Vagina (tissue), 2 donors: ENCODE results near the gene SPO11. TPM values are rescaled to one million over a fixed set of nuclear protein-coding genes. Genes with fewer than 3 reads are reported as not detected.

Experiments used
- DNase-seq, 2 donors: peaks; one replicate each; pipeline ENCODE4 v3.0.0-alpha.2; 2017; ENCODE audit errors: extremely low spot score in 2 of 2
- H3K27ac ChIP-seq: fragments of 200-600 bp; sonication (generic); one replicate; pipeline ENCODE4 v1.5.1; 2019
- H3K27me3 ChIP-seq: fragments of 200-600 bp; sonication (generic); one replicate; pipeline ENCODE4 v1.5.1; 2019
- H3K36me3 ChIP-seq, 2 donors: fragments of 200-600 bp; sonication (generic); one replicate each; pipeline ENCODE4 v1.5.1; 2017 to 2019
- H3K4me1 ChIP-seq: fragments of 200-600 bp; sonication (generic); one replicate; pipeline ENCODE4 v1.5.1; 2019
- H3K4me3 ChIP-seq, 2 donors: fragments of 200-600 bp; sonication (generic); 1 replicate in 1 of 2; 2 replicates in 1 of 2; pipeline ENCODE4 v1.5.1; 2016 to 2019
- H3K9me3 ChIP-seq: fragments of 200-600 bp; sonication (generic); one replicate; pipeline ENCODE4 v1.5.1; 2019
- POLR2A ChIP-seq, 2 donors: fragments of 450-650 bp; IDR thresholded peaks; one replicate each; pipeline ENCODE4 v1.6.1; 2017; ENCODE audit warnings: antibody characterized with exemption in 2 of 2, mild to moderate bottlenecking in 2 of 2, moderate library complexity in 2 of 2
- POLR2AphosphoS5 ChIP-seq, 2 donors: sonication (generic); formaldehyde crosslinking; IDR thresholded peaks; one replicate each; pipeline ENCODE4 v1.9.0; 2017; ENCODE audit warnings: antibody characterized with exemption in 2 of 2, mild to moderate bottlenecking in 2 of 2, low read depth in 1 of 2; ENCODE audit not compliant: insufficient read depth in 1 of 2
- intact Hi-C: fragments of 100-400 bp; cut with DNase I; formaldehyde crosslinking; loops from one replicate; pipeline ENCODE4 v1.15.1; 2023
- total RNA-seq: library from RNA; depleted of rRNA; stranded (reverse); fragments of >200 nt; gene quantifications from one replicate; pipeline ENCODE4 v1.2.3, GENCODE V29; 2016
- TF ChIP-seq, protein P1 (sequence below), 3 experiments: fragments of 450-650 bp in 2 of 3; fragments of 200-600 bp in 1 of 3; sonication (generic) in 1 of 3; IDR thresholded peaks; one replicate each; pipeline ENCODE4 v1.5.1; 2017 to 2019; ENCODE audit warnings: antibody characterized with exemption in 3 of 3, mild to moderate bottlenecking in 2 of 3, moderate library complexity in 2 of 3

SPO11 gene
- total RNA-seq, 1 donor from 2014 or later, result not detected

DNA sequence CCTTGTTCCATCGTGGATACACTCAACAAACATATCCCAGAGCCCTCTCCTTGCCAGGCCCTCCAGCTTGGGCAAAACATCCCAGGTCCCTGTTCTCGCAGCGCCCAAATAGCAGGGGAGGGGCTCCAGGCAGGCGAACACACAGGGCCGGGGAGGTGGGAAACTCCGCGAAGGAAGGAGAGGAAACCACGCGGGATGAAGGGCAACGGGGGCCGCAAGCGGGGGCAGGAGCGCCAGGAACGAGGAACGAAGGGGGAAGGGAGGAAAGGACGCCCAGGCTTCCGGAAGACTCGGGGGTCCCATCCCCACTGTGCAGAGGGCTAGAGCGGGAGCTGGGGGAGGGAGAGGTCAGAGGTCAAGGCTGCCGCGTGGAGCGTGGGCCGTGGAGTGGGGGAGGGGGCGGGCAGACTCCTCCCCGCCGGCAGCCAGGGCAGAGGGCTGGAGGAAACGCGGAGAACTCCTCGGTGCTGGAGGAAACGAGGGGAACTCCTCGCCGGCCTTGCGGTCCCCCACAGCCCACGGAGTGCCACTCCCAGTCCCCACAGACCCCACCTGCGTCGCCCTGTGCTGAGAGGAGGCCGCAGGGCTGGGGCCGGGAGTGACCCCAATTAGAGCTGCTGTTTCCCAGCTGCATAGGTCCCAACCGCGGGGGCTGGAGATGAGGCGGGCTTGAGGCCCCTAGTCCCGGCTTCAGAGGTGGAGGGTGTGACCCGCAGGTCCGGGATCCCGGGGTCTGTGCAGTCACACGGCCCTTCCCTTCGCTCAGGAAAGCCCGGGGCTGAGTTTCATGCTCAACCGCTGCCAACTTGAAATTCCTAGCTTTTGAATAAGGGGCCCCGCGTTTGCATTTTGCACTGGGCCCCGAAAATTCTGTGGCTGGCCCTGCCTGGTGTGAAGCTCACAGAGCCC, 60.3 kb downstream of the SPO11 start:
- Histone ChIP-seq H3K27ac (peak overlapping the region; percentile 76), H3K27me3 (no peaks in the 10 kb centered on the region), H3K36me3 (no peaks in the 10 kb centered on the region), H3K9me3 (no peaks in the 10 kb centered on the region), H3K4me3 (peak overlapping the region; percentile 40 to 45), H3K4me1 (peaks cover 46% of the 10 kb centered on the region)
- no peak for DNase-seq
- intact Hi-C loops, result loop anchor here (5.0 to 10.0 kb wide), 3 partner anchors 92 to 805 kb away; no protein-coding TSS in a partner anchor
- TF ChIP-seq, protein P1, sequence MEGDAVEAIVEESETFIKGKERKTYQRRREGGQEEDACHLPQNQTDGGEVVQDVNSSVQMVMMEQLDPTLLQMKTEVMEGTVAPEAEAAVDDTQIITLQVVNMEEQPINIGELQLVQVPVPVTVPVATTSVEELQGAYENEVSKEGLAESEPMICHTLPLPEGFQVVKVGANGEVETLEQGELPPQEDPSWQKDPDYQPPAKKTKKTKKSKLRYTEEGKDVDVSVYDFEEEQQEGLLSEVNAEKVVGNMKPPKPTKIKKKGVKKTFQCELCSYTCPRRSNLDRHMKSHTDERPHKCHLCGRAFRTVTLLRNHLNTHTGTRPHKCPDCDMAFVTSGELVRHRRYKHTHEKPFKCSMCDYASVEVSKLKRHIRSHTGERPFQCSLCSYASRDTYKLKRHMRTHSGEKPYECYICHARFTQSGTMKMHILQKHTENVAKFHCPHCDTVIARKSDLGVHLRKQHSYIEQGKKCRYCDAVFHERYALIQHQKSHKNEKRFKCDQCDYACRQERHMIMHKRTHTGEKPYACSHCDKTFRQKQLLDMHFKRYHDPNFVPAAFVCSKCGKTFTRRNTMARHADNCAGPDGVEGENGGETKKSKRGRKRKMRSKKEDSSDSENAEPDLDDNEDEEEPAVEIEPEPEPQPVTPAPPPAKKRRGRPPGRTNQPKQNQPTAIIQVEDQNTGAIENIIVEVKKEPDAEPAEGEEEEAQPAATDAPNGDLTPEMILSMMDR (IDR thresholded peaks at IDR 0.05), result no peak
- TF ChIP-seq POLR2AphosphoS5 (IDR thresholded peaks at IDR 0.05; ENCODE audit: insufficient read depth in 1 of 2, low read depth in 1 of 2) (no peak), POLR2A (IDR thresholded peaks at IDR 0.05) (no peak)

DNA sequence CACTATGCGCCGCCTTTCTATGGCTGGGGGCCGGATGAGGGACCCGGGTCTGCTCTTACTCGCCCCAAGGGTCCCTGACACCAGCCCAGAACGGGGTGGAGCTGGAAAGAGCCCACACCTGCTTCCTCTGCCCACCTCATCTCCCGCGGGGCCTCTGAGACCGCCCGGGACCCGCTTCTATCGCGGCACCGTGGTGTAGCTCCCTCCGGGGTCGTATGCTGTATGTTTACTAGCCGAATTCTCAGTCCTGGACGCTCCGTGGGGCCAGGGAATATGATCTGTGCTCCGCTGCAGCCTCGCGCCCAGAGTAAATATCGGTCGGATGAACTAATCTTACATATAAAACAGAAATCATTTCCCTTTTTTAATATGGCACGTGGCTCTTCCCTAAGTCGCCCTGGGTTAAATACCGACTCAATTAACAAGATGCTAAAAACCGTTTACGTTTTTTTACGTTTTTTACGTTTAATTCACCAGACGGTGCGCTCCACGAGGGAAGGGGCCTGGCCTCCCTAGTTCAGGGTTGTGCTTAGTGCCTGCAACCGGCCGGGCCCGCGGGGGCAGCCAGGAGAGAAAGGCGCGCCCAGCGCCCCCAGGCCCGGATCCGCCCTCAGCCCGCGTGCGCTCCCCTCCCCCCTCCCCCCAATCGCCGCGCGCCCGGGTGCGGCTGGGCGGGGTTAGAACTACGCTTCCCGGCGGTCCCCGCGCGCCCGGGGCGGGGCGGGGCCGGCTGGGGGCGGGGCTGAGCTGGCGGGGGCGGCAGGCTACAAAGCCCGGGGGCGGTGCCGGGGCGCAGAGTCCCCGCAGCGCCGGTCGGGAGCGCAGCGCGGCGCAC, 61.2 kb downstream of the SPO11 start, which contains the start of gene RBM38:
TSS of gene RBM38 (plus strand) at position 793 of the 835 bp plus-strand sequence. CDS start 186 bp downstream, outside the sequence.
- H3K36me3 ChIP-seq, result no peaks in the 10 kb centered on the region
- no peaks in the 10 kb centered on the region for H3K27me3 ChIP-seq
- peak within 1 kb of the TSS; percentile 61 to 92 for H3K4me3 ChIP-seq
- no peak for DNase-seq
- H3K9me3 ChIP-seq, result no peaks in the 10 kb centered on the region
- TF ChIP-seq POLR2A (IDR thresholded peaks at IDR 0.05) (no peak), POLR2AphosphoS5 (IDR thresholded peaks at IDR 0.05; ENCODE audit: insufficient read depth in 1 of 2, low read depth in 1 of 2) (peak in 1 of 2 donors; percentile 32)
- TF ChIP-seq, protein P1 (IDR thresholded peaks at IDR 0.05), result no peak
- H3K27ac ChIP-seq, result peak within 1 kb of the TSS; percentile 68
- intact Hi-C loops, result loop anchor here (10.0 kb wide), 1 partner anchor 204 kb away; no protein-coding TSS in a partner anchor
- peaks cover 55% of the 10 kb centered on the region for H3K4me1 ChIP-seq

DNA sequence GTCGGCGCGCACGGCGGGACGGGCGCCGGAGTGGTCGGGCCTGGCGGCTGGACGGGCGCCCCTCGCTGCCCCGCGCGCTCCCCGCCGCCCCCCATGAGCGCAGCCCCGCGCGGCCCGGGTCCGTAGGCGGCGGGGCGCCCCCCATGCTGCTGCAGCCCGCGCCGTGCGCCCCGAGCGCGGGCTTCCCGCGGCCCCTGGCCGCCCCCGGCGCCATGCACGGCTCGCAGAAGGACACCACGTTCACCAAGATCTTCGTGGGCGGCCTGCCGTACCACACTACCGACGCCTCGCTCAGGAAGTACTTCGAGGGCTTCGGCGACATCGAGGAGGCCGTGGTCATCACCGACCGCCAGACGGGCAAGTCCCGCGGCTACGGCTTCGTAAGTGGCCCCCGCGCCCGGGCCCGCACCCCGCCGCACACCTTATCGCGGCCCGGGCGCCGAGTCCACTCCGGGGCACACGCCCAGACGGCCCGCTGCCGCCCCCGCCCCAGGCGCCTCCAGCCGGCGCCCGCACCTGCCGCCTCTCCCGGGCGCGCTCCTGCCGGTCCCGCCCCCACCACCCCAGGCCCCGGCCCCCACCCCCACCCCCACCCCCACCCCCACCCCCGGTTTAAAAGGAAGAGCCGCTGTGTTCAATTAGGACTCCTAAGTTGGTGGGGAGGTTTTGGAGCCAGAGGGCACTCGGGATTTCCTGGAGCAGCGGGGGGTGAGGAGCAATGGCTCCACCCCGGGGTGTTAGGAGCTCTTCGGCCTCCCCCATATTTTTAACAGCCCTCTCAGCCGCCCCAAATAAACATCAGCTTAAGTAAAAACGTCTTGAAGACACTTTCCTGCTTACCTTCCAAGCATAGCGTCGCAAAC, 62.1 kb downstream of the SPO11 start:
- intact Hi-C loops, result loop anchor here (10.0 kb wide), 1 partner anchor 203 kb away; no protein-coding TSS in a partner anchor
- DNase-seq, result no peak

More for the DNA sequence above, 62.1 kb downstream of the SPO11 start:
- H3K27ac ChIP-seq, result peak overlapping the region; percentile 68
- no peaks in the 10 kb centered on the region for H3K36me3 ChIP-seq
- peak overlapping the region; percentile 61 to 92 for H3K4me3 ChIP-seq
- H3K27me3 ChIP-seq, result no peaks in the 10 kb centered on the region
- no peaks in the 10 kb centered on the region for H3K9me3 ChIP-seq
- TF ChIP-seq, protein P1 (IDR thresholded peaks at IDR 0.05), result no peak
- TF ChIP-seq POLR2AphosphoS5 (IDR thresholded peaks at IDR 0.05; ENCODE audit: insufficient read depth in 1 of 2, low read depth in 1 of 2) (no peak), POLR2A (IDR thresholded peaks at IDR 0.05) (no peak)
- H3K4me1 ChIP-seq, result peaks cover 55% of the 10 kb centered on the region
